ENCODE data around the gene C2orf66.

Gene C2orf66

GRCh38 chr2:196758474-196759377 lies 50.4 kb downstream of the C2orf66 start:
- no peak for DNase-seq

Data from activated CD4-positive, alpha-beta T cell treated with anti-CD3 and anti-CD28 coated beads, Interleukin-2, amount 50 U/mL, for 16 hours (primary cell).